Hepatocyte (in vitro differentiated cells): ENCODE measurements around the gene TIE1. TPM values are rescaled to one million over a fixed set of nuclear protein-coding genes. Genes with fewer than 3 reads are reported as not detected.

Experiments used
- DNase-seq: peaks from one replicate; pipeline ENCODE4 v3.0.0-alpha.2; 2016; ENCODE audit warnings: low spot score
- H2AFZ ChIP-seq: fragments of 200-600 bp; sonication (generic); 2 replicates; pipeline ENCODE4 v1.6.0; 2016; ENCODE audit warnings: antibody characterized with exemption, mild to moderate bottlenecking
- H3K27ac ChIP-seq: fragments of 200-600 bp; sonication (generic); 2 replicates; pipeline ENCODE4 v1.5.1; 2016; ENCODE audit warnings: mild to moderate bottlenecking
- H3K27me3 ChIP-seq: fragments of 200-600 bp; sonication (generic); 2 replicates; pipeline ENCODE4 v1.6.1; 2016
- H3K36me3 ChIP-seq: fragments of 200-600 bp; sonication (generic); replicated peaks from 2 replicates; pipeline ENCODE4 v1.5.1; 2016; ENCODE audit warnings: low read depth; ENCODE audit not compliant: insufficient read depth
- H3K4me1 ChIP-seq: fragments of 200-600 bp; sonication (generic); 2 replicates; pipeline ENCODE4 v1.5.1; 2016; ENCODE audit warnings: mild to moderate bottlenecking, moderate library complexity; ENCODE audit not compliant: insufficient read depth
- H3K4me2 ChIP-seq: fragments of 200-600 bp; sonication (generic); 2 replicates; pipeline ENCODE4 v1.6.0; 2016
- H3K4me3 ChIP-seq: fragments of 200-600 bp; sonication (generic); 2 replicates; pipeline ENCODE4 v1.5.1; 2016; ENCODE audit warnings: mild to moderate bottlenecking
- H3K79me2 ChIP-seq: fragments of 200-600 bp; sonication (generic); 2 replicates; pipeline ENCODE4 v1.6.0; 2017; ENCODE audit warnings: mild to moderate bottlenecking
- H3K9me2 ChIP-seq: fragments of 200-600 bp; sonication (generic); replicated peaks from 2 replicates; pipeline ENCODE4 v1.6.0; 2017; ENCODE audit warnings: mild to moderate bottlenecking; ENCODE audit not compliant: insufficient read depth
- H3K9me3 ChIP-seq: fragments of 200-600 bp; sonication (generic); 2 replicates; pipeline ENCODE4 v1.5.1; 2016; ENCODE audit warnings: low read depth, mild to moderate bottlenecking
- H4K20me1 ChIP-seq: fragments of 200-600 bp; sonication (generic); 2 replicates; pipeline ENCODE4 v1.6.0; 2016; ENCODE audit warnings: mild to moderate bottlenecking; ENCODE audit not compliant: insufficient read depth, poor library complexity, severe bottlenecking
- EZH2 ChIP-seq: fragments of 200-600 bp; sonication (generic); IDR thresholded peaks from 2 replicates; pipeline ENCODE4 v1.6.1; 2016; ENCODE audit warnings: antibody characterized with exemption, mild to moderate bottlenecking, borderline replicate concordance
- EZH2phosphoT487 ChIP-seq: fragments of 200-600 bp; sonication (generic); IDR thresholded peaks from one replicate; pipeline ENCODE4 v1.6.1; 2018; ENCODE audit warnings: antibody characterized with exemption, mild to moderate bottlenecking, low read depth, moderate library complexity; ENCODE audit not compliant: unreplicated experiment, severe bottlenecking
- WGBS: methylation state at CpG from one replicate; pipeline ENCODE4 v1.1.6; 2016; ENCODE audit warnings: low lambda C conversion rate; ENCODE audit errors: missing lambda C conversion rate; 5-methylcytosine and 5-hydroxymethylcytosine counted together
- polyA plus RNA-seq: library from polyadenylated mRNA; unstranded; fragments of >200 nt; fragmentation: Nextera tagmentation; extraction: Ambion mirVana; gene quantifications from 2 replicates; pipeline ENCODE4 v1.2.1, GENCODE V29; 2016
- total RNA-seq: library from RNA; depleted of rRNA; stranded (reverse); fragments of >200 nt; gene quantifications from 2 replicates; pipeline ENCODE4 v1.2.3, GENCODE V29; 2014
- TF ChIP-seq, protein P1 (sequence below): fragments of 200-600 bp; sonication (generic); IDR thresholded peaks from 2 replicates; pipeline ENCODE4 v1.5.1; 2016; ENCODE audit warnings: antibody characterized with exemption, mild to moderate bottlenecking; ENCODE audit not compliant: poor library complexity

TIE1 gene
- total and polyA plus RNA-seq, 2 experiments from 2014 or later, result 0.33 to 1.2 TPM

GRCh38 chr1:43314233-43314632, 13.5 kb downstream of the TIE1 start:
- no peak overlapping the region for H3K4me2 ChIP-seq
- H3K27ac ChIP-seq, result no peak overlapping the region
- no peaks in the 10 kb centered on the region for H3K79me2 ChIP-seq
- WGBS, result 91% methylated on average over 5 of the region's 5 CpGs
- no peaks in the 10 kb centered on the region for H3K27me3 ChIP-seq
- H3K4me3 ChIP-seq, result no peak overlapping the region
- H3K9me3 ChIP-seq, result no peaks in the 10 kb centered on the region
- H3K36me3 ChIP-seq, result no peaks in the 10 kb centered on the region
- DNase-seq, result no peak
- no peaks in the 10 kb centered on the region for H3K9me2 ChIP-seq
- H4K20me1 ChIP-seq, result no peaks in the 10 kb centered on the region
- no peaks in the 10 kb centered on the region for H3K4me1 ChIP-seq
- no peak for TF ChIP-seq EZH2
- TF ChIP-seq, protein P1, sequence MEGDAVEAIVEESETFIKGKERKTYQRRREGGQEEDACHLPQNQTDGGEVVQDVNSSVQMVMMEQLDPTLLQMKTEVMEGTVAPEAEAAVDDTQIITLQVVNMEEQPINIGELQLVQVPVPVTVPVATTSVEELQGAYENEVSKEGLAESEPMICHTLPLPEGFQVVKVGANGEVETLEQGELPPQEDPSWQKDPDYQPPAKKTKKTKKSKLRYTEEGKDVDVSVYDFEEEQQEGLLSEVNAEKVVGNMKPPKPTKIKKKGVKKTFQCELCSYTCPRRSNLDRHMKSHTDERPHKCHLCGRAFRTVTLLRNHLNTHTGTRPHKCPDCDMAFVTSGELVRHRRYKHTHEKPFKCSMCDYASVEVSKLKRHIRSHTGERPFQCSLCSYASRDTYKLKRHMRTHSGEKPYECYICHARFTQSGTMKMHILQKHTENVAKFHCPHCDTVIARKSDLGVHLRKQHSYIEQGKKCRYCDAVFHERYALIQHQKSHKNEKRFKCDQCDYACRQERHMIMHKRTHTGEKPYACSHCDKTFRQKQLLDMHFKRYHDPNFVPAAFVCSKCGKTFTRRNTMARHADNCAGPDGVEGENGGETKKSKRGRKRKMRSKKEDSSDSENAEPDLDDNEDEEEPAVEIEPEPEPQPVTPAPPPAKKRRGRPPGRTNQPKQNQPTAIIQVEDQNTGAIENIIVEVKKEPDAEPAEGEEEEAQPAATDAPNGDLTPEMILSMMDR, result no peak
- no peak for TF ChIP-seq EZH2phosphoT487
- no peak overlapping the region for H2AFZ ChIP-seq

GRCh38 chr1:43315481-43315880, 14.7 kb downstream of the TIE1 start:
- H3K27ac ChIP-seq, result no peak overlapping the region
- H3K9me3 ChIP-seq, result no peaks in the 10 kb centered on the region
- H3K4me2 ChIP-seq, result no peak overlapping the region
- no peaks in the 10 kb centered on the region for H4K20me1 ChIP-seq
- TF ChIP-seq EZH2 (no peak), EZH2phosphoT487 (no peak)
- TF ChIP-seq, protein P1, result no peak
- H2AFZ ChIP-seq, result no peak overlapping the region
- H3K9me2 ChIP-seq, result no peaks in the 10 kb centered on the region
- H3K4me1 ChIP-seq, result no peaks in the 10 kb centered on the region
- no peak overlapping the region for H3K4me3 ChIP-seq
- no peaks in the 10 kb centered on the region for H3K27me3 ChIP-seq
- no peak for DNase-seq
- 82% methylated on average over 3 of the region's 3 CpGs for WGBS
- H3K79me2 ChIP-seq, result no peaks in the 10 kb centered on the region
- H3K36me3 ChIP-seq, result no peaks in the 10 kb centered on the region

DNA sequence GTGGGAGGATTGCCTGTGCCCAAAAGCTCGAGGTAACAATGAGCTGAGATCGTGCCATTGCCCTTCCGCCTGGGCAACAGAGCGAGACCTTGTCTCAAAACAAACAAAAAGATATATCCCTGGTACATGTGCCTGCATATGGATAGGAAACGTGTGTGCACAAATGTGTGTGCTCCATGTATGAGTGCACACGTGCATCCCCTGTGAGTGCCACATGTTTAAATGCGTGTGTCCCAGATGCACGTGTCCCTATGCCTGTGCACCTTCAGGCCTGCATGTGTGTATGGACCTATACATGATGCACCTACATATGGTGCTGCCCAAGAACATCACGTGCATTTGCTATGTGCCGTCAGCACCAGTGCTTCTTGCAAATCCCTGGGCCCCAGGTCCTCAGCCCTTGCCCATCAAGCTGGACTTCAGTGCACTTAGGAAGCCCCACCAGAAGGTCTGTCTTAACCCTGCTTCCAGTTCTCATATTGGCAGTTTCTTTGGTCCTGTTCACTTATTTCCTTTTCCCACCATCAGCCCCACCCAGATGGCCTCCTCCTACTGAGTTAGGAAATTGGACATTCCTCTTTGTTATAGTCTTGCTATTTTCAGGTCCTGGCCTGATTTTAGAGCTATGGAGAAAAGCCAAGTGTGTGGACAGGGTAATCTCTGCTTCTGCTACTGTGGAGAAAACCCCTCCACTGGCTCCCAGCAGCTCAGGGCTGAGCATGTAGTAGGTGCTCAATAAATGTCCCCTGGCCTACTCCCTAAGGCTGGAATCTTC, 15.4 kb downstream of the TIE1 start:
- no peak for DNase-seq

More for the DNA sequence above, 15.4 kb downstream of the TIE1 start:
- H2AFZ ChIP-seq, result no peak overlapping the region
- TF ChIP-seq, protein P1, result no peak
- TF ChIP-seq EZH2 (no peak), EZH2phosphoT487 (no peak)
- no peak overlapping the region for H3K27ac ChIP-seq
- WGBS, result 95% methylated on average over 10 of the region's 10 CpGs
- H3K4me1 ChIP-seq, result no peaks in the 10 kb centered on the region
- no peak overlapping the region for H3K4me3 ChIP-seq
- H4K20me1 ChIP-seq, result no peaks in the 10 kb centered on the region
- H3K4me2 ChIP-seq, result no peak overlapping the region
- no peaks in the 10 kb centered on the region for H3K36me3 ChIP-seq
- H3K27me3 ChIP-seq, result no peaks in the 10 kb centered on the region
- H3K9me2 ChIP-seq, result no peaks in the 10 kb centered on the region
- H3K9me3 ChIP-seq, result no peaks in the 10 kb centered on the region
- H3K79me2 ChIP-seq, result no peaks in the 10 kb centered on the region
